ENCODE results near the gene MUC12. TPM values are rescaled to one million over a fixed set of nuclear protein-coding genes. Genes with fewer than 3 reads are reported as not detected.
"Not testable (repeated sequence)": the region's sequence is repeated elsewhere in the genome, so short reads cannot be mapped to it uniquely, and the experiment has no call there.

MUC12 gene
- total RNA-seq, 2 experiments from 2014 or later = 0.34 TPM; not detected in 1

DNA sequence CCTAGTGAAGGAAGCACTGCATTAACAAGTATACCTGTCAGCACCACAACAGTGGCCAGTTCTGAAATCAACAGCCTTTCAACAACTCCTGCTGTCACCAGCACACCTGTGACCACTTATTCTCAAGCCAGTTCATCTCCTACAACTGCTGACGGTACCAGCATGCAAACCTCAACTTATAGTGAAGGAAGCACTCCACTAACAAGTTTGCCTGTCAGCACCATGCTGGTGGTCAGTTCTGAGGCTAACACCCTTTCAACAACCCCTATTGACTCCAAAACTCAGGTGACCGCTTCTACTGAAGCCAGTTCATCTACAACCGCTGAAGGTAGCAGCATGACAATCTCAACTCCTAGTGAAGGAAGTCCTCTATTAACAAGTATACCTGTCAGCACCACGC is 66.6 kb downstream of the MUC12 start:
- no peaks in the 10 kb centered on the region for H3K36me3 Mint-ChIP-seq (ENCODE audit: low read depth)
- H3K27ac Mint-ChIP-seq = no peak overlapping the region
- no peak for ATAC-seq
- no peak for DNase-seq
- no peak overlapping the region for H3K4me3 Mint-ChIP-seq
- H3K9me3 Mint-ChIP-seq (ENCODE audit: low read depth) = no peaks in the 10 kb centered on the region
- POLR2A ChIA-PET = no interaction called here
- peaks cover 2% of the 10 kb centered on the region for H3K27me3 Mint-ChIP-seq
- intact Hi-C loops (cut with DNase I, micrococcal nuclease) = no loop called here
- no peaks in the 10 kb centered on the region for H3K4me1 Mint-ChIP-seq
- CTCF ChIA-PET = no interaction called here

GRCh38 chr7:101041283-101041682 is 71.9 kb downstream of the MUC12 start:
- H3K9me3 Mint-ChIP-seq (ENCODE audit: low read depth); H3K36me3 Mint-ChIP-seq (ENCODE audit: low read depth); H3K27me3 Mint-ChIP-seq; intact Hi-C loops (cut with DNase I, micrococcal nuclease); H3K4me3 Mint-ChIP-seq; H3K4me1 Mint-ChIP-seq; DNase-seq; ATAC-seq; H3K27ac Mint-ChIP-seq; POLR2A ChIA-PET: not testable (repeated sequence)
- CTCF ChIA-PET = interaction anchor here (1.4 kb wide), 1 partner anchor 17 kb away, joined by 3 read pairs; no protein-coding TSS in a partner anchor

- POLR2A ChIA-PET = interaction anchor here (0.7 kb wide), 1 partner anchor 45 kb away, joined by 3 read pairs; no protein-coding TSS in a partner anchor
- ATAC-seq = no peak
- Mint-ChIP-seq H3K4me3 (no peak overlapping the region), H3K36me3 (ENCODE audit: low read depth) (no peaks in the 10 kb centered on the region), H3K27me3 (peaks cover 31% of the 10 kb centered on the region), H3K27ac (no peak overlapping the region), H3K9me3 (ENCODE audit: low read depth) (no peaks in the 10 kb centered on the region), H3K4me1 (peaks cover 2% of the 10 kb centered on the region)
- intact Hi-C loops (cut with DNase I, micrococcal nuclease) = loop anchor here (2.0 to 10.0 kb wide), 3 partner anchors 26 to 264 kb away; partner anchors contain the start of gene TRIM56 (in 1 of the 2)
- peak; percentile 73 for DNase-seq
- CTCF ChIA-PET = interaction anchor here (0.6 to 2.6 kb wide), 14 partner anchors 16 to 259 kb away, joined by 3 to 13 read pairs (median 4); partner anchors contain the start of genes ACHE and UFSP1
Measured at GRCh38 chr7:101058355-101058754, 89.0 kb downstream of the MUC12 start.

GRCh38 chr7:101059620-101059942 is 90.2 kb downstream of the MUC12 start:
- Mint-ChIP-seq H3K27me3 (peaks cover 35% of the 10 kb centered on the region), H3K9me3 (ENCODE audit: low read depth) (no peaks in the 10 kb centered on the region), H3K4me3 (no peak overlapping the region), H3K4me1 (peaks cover 2% of the 10 kb centered on the region), H3K36me3 (ENCODE audit: low read depth) (no peaks in the 10 kb centered on the region), H3K27ac (no peak overlapping the region)
- DNase-seq (no peak), ATAC-seq (no peak)
- POLR2A ChIA-PET = no interaction called here
- CTCF ChIA-PET = interaction anchor here (0.6 to 2.6 kb wide), 8 partner anchors 17 to 475 kb away, joined by 3 to 13 read pairs (median 5); partner anchors contain the start of gene ACHE
- intact Hi-C loops (cut with DNase I, micrococcal nuclease) = loop anchor here (1.0 to 10.0 kb wide), 6 partner anchors 25 to 265 kb away; partner anchors contain the start of gene TRIM56 (in 1 of the 2)

DNA sequence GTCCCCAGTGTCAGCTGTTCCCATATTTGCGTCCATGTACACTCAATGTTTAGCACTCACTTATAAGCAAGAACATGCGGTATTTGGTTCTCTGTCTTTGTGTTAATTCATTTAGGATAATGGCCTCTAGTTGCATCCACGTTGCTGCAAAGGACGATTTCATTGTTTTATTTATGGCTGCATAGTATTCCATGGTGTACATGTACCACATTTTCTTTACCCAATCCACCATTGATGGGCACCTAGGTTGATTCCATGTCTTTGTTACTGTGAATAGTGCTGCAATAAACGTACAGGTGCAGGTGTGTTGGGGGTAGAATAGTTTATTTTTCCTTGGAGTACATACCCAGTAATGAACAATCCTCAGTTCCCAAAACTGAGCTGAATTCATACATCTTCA is 91.6 kb downstream of the MUC12 start:
- Mint-ChIP-seq H3K36me3 (ENCODE audit: low read depth) (no peaks in the 10 kb centered on the region), H3K27me3 (peaks cover 37% of the 10 kb centered on the region), H3K9me3 (ENCODE audit: low read depth) (no peaks in the 10 kb centered on the region), H3K4me3 (no peak overlapping the region), H3K27ac (no peak overlapping the region), H3K4me1 (peaks cover 2% of the 10 kb centered on the region)
- ChIA-PET CTCF (no interaction called here), POLR2A (no interaction called here)
- no peak for ATAC-seq
- DNase-seq = no peak
- intact Hi-C loops (cut with DNase I, micrococcal nuclease) = no loop called here

GRCh38 chr7:101064176-101064550 is 94.8 kb downstream of the MUC12 start:
- H3K4me1 Mint-ChIP-seq; H3K36me3 Mint-ChIP-seq (ENCODE audit: low read depth); H3K4me3 Mint-ChIP-seq; DNase-seq; CTCF ChIA-PET; intact Hi-C loops (cut with DNase I, micrococcal nuclease); POLR2A ChIA-PET; ATAC-seq; H3K27ac Mint-ChIP-seq; H3K9me3 Mint-ChIP-seq (ENCODE audit: low read depth): not testable (repeated sequence)
- peaks cover 31% of the 10 kb centered on the region for H3K27me3 Mint-ChIP-seq

DNA sequence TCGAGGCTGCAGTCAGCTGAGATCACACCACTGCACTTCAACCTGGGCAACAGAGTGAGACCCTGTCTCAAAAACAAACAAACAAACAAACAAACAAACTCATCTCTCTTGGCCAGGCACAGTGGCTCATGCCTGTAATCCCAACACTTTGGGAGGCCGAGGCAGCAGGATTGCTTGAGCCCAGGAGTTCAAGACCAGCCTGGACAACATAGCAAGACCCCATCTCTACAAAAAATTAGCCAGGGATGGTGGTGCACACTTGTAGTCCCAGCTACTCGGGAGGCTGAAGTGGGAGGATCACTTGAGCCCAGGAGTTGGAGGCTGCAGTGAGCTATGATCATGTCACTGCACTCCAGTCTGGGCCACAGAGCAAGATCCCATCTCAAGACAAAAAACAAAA is 95.8 kb downstream of the MUC12 start:
- ChIA-PET POLR2A (interaction anchor here (1.1 kb wide), 1 partner anchor 20 kb away, joined by 5 read pairs; the partner anchor contains the start of gene TRIM56), CTCF (interaction anchor here (0.8 to 1.3 kb wide), 2 partner anchors 15 to 18 kb away, joined by 3 read pairs; no protein-coding TSS in a partner anchor)
- H3K4me3 Mint-ChIP-seq; ATAC-seq; H3K36me3 Mint-ChIP-seq (ENCODE audit: low read depth); DNase-seq; intact Hi-C loops (cut with DNase I, micrococcal nuclease); H3K9me3 Mint-ChIP-seq (ENCODE audit: low read depth); H3K4me1 Mint-ChIP-seq; H3K27ac Mint-ChIP-seq: not testable (repeated sequence)
- peaks cover 28% of the 10 kb centered on the region for H3K27me3 Mint-ChIP-seq

- Mint-ChIP-seq H3K4me3 (no peak overlapping the region), H3K4me1 (no peaks in the 10 kb centered on the region), H3K9me3 (ENCODE audit: low read depth) (no peaks in the 10 kb centered on the region), H3K27ac (no peak overlapping the region), H3K36me3 (ENCODE audit: low read depth) (no peaks in the 10 kb centered on the region), H3K27me3 (peaks cover 22% of the 10 kb centered on the region)
- ChIA-PET POLR2A (interaction anchor here (1.1 kb wide), 1 partner anchor 19 kb away, joined by 5 read pairs; the partner anchor contains the start of gene TRIM56), CTCF (interaction anchor here (0.5 to 1.3 kb wide), 3 partner anchors 17 to 225 kb away, joined by 3 read pairs; no protein-coding TSS in a partner anchor)
- DNase-seq (no peak), ATAC-seq (no peak)
- intact Hi-C loops (cut with DNase I, micrococcal nuclease) = no loop called here
Measured at GRCh38 chr7:101066141-101066832, 96.9 kb downstream of the MUC12 start.

- H3K27me3 Mint-ChIP-seq = peaks cover 22% of the 10 kb centered on the region
- no peak for ATAC-seq
- no peak overlapping the region for H3K27ac Mint-ChIP-seq
- H3K4me3 Mint-ChIP-seq = no peak overlapping the region
- no peaks in the 10 kb centered on the region for H3K9me3 Mint-ChIP-seq (ENCODE audit: low read depth)
- ChIA-PET POLR2A (no interaction called here), CTCF (no interaction called here)
- no peaks in the 10 kb centered on the region for H3K4me1 Mint-ChIP-seq
- no peaks in the 10 kb centered on the region for H3K36me3 Mint-ChIP-seq (ENCODE audit: low read depth)
- no peak for DNase-seq
- intact Hi-C loops (cut with DNase I, micrococcal nuclease) = no loop called here
Measured at GRCh38 chr7:101066833-101067177, 97.4 kb downstream of the MUC12 start.

GRCh38 chr7:101068401-101068800 is 99.0 kb downstream of the MUC12 start:
- DNase-seq = no peak

More at GRCh38 chr7:101068401-101068800, 99.0 kb downstream of the MUC12 start:
- no peak overlapping the region for H3K27ac Mint-ChIP-seq
- no peaks in the 10 kb centered on the region for H3K36me3 Mint-ChIP-seq (ENCODE audit: low read depth)
- H3K9me3 Mint-ChIP-seq (ENCODE audit: low read depth) = no peaks in the 10 kb centered on the region
- peaks cover 19% of the 10 kb centered on the region for H3K27me3 Mint-ChIP-seq
- ChIA-PET CTCF (interaction anchor here (1.1 kb wide), 1 partner anchor 10 kb away, joined by 3 read pairs; no protein-coding TSS in a partner anchor), POLR2A (no interaction called here)
- no peak overlapping the region for H3K4me3 Mint-ChIP-seq
- H3K4me1 Mint-ChIP-seq = no peaks in the 10 kb centered on the region
- ATAC-seq = no peak
- intact Hi-C loops (cut with DNase I, micrococcal nuclease) = no loop called here
